ENCODE measurements around the gene DACT1. TPM values are rescaled to one million over a fixed set of nuclear protein-coding genes. Genes with fewer than 3 reads are reported as not detected.

The DACT1 gene
- polyA plus RNA-seq, 2 of the 4 experiments (the other 2 are of a cell fraction), result 0.45 to 0.89 TPM

DNA sequence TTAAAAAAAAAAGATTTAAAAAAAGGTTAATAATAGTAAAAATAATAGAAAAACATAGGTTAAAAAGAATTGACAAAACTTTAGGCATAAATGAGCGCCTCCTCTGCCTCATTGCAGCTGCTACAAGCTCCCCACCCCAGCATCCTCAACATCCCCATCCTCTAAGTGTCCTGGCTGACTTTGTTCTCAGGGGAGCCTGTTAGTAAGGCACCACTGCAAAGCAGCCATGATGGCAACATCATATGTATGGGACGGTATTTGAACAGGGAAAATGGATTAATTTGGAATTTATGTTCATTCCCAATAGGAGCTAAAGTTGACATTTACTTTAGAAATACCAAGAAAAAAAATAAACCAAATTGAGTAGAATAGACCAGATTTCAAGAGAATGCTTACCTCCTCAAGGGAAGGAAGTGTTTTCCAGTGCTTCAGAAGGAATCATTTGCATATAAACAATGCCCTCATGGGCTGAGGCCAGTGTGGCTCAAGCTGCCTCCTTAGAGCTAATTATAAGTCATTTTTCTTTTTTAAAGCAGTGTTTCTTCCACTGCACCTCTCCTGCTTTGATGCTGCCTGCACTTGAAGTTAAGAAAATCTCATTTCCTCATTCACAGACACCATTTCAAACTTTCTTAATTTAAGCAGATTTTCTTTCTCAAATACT lies 59.6 kb downstream of the DACT1 start:
- no peak for TF ChIP-seq CBX8 (IDR thresholded peaks at IDR 0.05)
- no peak for TF ChIP-seq CBX2 (IDR thresholded peaks at IDR 0.05; ENCODE audit: borderline replicate concordance, low read depth)
- TF ChIP-seq SMC3 (IDR thresholded peaks at IDR 0.05), result no peak
- TF ChIP-seq GATA3 (IDR thresholded peaks at IDR 0.05; ENCODE audit: borderline replicate concordance), result no peak
- TF ChIP-seq, protein P1, sequence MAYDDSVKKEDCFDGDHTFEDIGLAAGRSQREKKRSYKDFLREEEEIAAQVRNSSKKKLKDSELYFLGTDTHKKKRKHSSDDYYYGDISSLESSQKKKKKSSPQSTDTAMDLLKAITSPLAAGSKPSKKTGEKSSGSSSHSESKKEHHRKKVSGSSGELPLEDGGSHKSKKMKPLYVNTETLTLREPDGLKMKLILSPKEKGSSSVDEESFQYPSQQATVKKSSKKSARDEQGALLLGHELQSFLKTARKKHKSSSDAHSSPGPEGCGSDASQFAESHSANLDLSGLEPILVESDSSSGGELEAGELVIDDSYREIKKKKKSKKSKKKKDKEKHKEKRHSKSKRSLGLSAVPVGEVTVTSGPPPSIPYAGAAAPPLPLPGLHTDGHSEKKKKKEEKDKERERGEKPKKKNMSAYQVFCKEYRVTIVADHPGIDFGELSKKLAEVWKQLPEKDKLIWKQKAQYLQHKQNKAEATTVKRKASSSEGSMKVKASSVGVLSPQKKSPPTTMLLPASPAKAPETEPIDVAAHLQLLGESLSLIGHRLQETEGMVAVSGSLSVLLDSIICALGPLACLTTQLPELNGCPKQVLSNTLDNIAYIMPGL (CRISPR knock-in tag; IDR thresholded peaks at IDR 0.05; ENCODE audit: borderline replicate concordance), result no peak
- TF ChIP-seq, protein P2, sequence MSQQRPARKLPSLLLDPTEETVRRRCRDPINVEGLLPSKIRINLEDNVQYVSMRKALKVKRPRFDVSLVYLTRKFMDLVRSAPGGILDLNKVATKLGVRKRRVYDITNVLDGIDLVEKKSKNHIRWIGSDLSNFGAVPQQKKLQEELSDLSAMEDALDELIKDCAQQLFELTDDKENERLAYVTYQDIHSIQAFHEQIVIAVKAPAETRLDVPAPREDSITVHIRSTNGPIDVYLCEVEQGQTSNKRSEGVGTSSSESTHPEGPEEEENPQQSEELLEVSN (IDR thresholded peaks at IDR 0.05; ENCODE audit: borderline replicate concordance, low read depth), result no peak
- TF ChIP-seq CHD2 (IDR thresholded peaks at IDR 0.05; ENCODE audit: low read length, partially characterized antibody), result no peak
- no peak for TF ChIP-seq SREBF2 (IDR thresholded peaks at IDR 0.05)
- no peak for TF ChIP-seq RAD21 (conservative IDR thresholded peaks at IDR 0.05 in 1 of 2, IDR thresholded peaks at IDR 0.05 in 1 of 2)
- TF ChIP-seq, protein P3, sequence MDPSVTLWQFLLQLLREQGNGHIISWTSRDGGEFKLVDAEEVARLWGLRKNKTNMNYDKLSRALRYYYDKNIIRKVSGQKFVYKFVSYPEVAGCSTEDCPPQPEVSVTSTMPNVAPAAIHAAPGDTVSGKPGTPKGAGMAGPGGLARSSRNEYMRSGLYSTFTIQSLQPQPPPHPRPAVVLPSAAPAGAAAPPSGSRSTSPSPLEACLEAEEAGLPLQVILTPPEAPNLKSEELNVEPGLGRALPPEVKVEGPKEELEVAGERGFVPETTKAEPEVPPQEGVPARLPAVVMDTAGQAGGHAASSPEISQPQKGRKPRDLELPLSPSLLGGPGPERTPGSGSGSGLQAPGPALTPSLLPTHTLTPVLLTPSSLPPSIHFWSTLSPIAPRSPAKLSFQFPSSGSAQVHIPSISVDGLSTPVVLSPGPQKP (IDR thresholded peaks at IDR 0.05; ENCODE audit: low read depth, low read length), result no peak
- no peak for TF ChIP-seq JUN (IDR thresholded peaks at IDR 0.05)
- no peak for TF ChIP-seq HOXB5 (CRISPR knock-in tag; IDR thresholded peaks at IDR 0.05)
- no peak for TF ChIP-seq FOXS1 (CRISPR knock-in tag; IDR thresholded peaks at IDR 0.05)
- TF ChIP-seq KDM1A (IDR thresholded peaks at IDR 0.05; ENCODE audit: low read depth), result no peak
- ChIA-PET POLR2A (no interaction called here), CTCF (interaction anchor here (1.0 to 1.1 kb wide), 2 partner anchors 9 to 307 kb away, joined by 3 read pairs; no protein-coding TSS in a partner anchor)
- Histone ChIP-seq H3K27ac (no peak overlapping the region), H3K9me3 (no peaks in the 10 kb centered on the region), H3K4me1 (no peaks in the 10 kb centered on the region), H3K4me3 (no peak overlapping the region), H3K4me2 (no peak overlapping the region)
- WGBS (ENCODE audit: missing lambda C conversion rate), result 37% methylated on average over 2 of the region's 2 CpGs
- ATAC-seq (no peak), FAIRE-seq (no peak), DNase-seq (ENCODE audit: low read depth in 1 of 2, low spot score in 1 of 2) (no peak)

Other genes starting within 250 kb of the DACT1 start
- not detected in 2 replicates for gene TOMM20L, start 242.0 kb upstream of the DACT1 start, polyA plus RNA-seq (2011; rRNA removed)
- gene TOMM20L, start 242.0 kb upstream of the DACT1 start, polyA plus RNA-seq (2017; fragmentation: RNase III; extraction: RNeasy Plus Mini Kit Qiagen cat#74134 plus additional on column Dnase treatment), result not detected in 3 replicates
- gene TIMM9, start 210.4 kb upstream of the DACT1 start, polyA plus RNA-seq (2011; rRNA removed), result 64.0 and 70.1 TPM in 2 replicates
- 96.3 to 107 TPM (median 101 TPM) in 3 replicates for gene TIMM9, start 210.4 kb upstream of the DACT1 start, polyA plus RNA-seq (2017; fragmentation: RNase III; extraction: RNeasy Plus Mini Kit Qiagen cat#74134 plus additional on column Dnase treatment)
- gene KIAA0586, start 210.2 kb upstream of the DACT1 start, polyA plus RNA-seq (2011; rRNA removed), result 18.5 and 22.2 TPM in 2 replicates
- 10.6 to 12.5 TPM (median 10.8 TPM) in 3 replicates for gene KIAA0586, start 210.2 kb upstream of the DACT1 start, polyA plus RNA-seq (2017; fragmentation: RNase III; extraction: RNeasy Plus Mini Kit Qiagen cat#74134 plus additional on column Dnase treatment)